ENCODE measurements around the gene OPHN1.
A peak's percentile ranks its signal among the peaks of the same experiment; 100 is the strongest.

The OPHN1 gene

GRCh38 chrX:68234171-68234910, 199.0 kb downstream of the OPHN1 start:
- no peaks in the 10 kb centered on the region for H3K9me3 ChIP-seq
- no peaks in the 10 kb centered on the region for H3K36me3 ChIP-seq (replicated peaks)
- in situ Hi-C loops (cut with MboI; ENCODE audit: low sequenced_read_pairs), result no loop called here
- no peak for DNase-seq (ENCODE audit: low spot score in 2 of 2)
- no peak overlapping the region for H3K4me3 ChIP-seq
- H3K27me3 ChIP-seq (ENCODE audit: low read depth), result no peaks in the 10 kb centered on the region
- no peaks in the 10 kb centered on the region for H3K4me1 ChIP-seq

GRCh38 chrX:68232206-68232605, 201.1 kb downstream of the OPHN1 start:
- Histone ChIP-seq H3K36me3 (replicated peaks) (no peaks in the 10 kb centered on the region), H3K4me3 (no peak overlapping the region), H3K4me1 (no peaks in the 10 kb centered on the region), H3K27me3 (ENCODE audit: low read depth) (no peaks in the 10 kb centered on the region), H3K9me3 (no peaks in the 10 kb centered on the region)
- in situ Hi-C loops (cut with MboI; ENCODE audit: low sequenced_read_pairs), result no loop called here
- DNase-seq (ENCODE audit: low spot score in 2 of 2), result no peak

DNA sequence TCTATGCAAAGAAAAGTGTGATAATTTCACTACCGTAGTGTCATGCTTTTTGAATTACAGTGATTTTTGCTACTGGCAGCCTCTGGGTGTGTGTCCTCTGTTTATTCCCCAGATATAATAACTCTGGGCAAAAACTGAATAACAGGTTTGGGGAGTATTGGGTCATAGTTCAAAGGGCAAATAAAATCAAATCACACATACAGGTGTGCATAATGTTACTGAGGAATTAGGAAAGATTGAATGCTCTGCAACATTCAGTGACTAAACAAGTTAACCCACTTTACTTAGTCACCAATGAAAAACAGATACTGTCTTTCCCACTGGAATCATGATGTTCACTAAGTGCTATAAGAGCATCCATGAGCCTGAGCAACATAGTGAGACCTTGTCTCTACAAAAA, 224.3 kb downstream of the OPHN1 start:
- Histone ChIP-seq H3K4me3 (no peak overlapping the region), H3K4me1 (no peaks in the 10 kb centered on the region), H3K36me3 (replicated peaks) (no peaks in the 10 kb centered on the region), H3K9me3 (no peaks in the 10 kb centered on the region), H3K27me3 (ENCODE audit: low read depth) (no peaks in the 10 kb centered on the region)
- no peak for DNase-seq (ENCODE audit: low spot score in 2 of 2)
- in situ Hi-C loops (cut with MboI; ENCODE audit: low sequenced_read_pairs), result no loop called here

- no peaks in the 10 kb centered on the region for H3K27me3 ChIP-seq (ENCODE audit: low read depth)
- H3K4me1 ChIP-seq, result no peaks in the 10 kb centered on the region
- no peak for DNase-seq (ENCODE audit: low spot score in 2 of 2)
- in situ Hi-C loops (cut with MboI; ENCODE audit: low sequenced_read_pairs), result no loop called here
- H3K36me3 ChIP-seq (replicated peaks), result no peaks in the 10 kb centered on the region
- H3K9me3 ChIP-seq, result no peaks in the 10 kb centered on the region
- H3K4me3 ChIP-seq, result no peak overlapping the region
These were observed 228.7 kb downstream of the OPHN1 start for GRCh38 chrX:68204521-68205038.

DNA sequence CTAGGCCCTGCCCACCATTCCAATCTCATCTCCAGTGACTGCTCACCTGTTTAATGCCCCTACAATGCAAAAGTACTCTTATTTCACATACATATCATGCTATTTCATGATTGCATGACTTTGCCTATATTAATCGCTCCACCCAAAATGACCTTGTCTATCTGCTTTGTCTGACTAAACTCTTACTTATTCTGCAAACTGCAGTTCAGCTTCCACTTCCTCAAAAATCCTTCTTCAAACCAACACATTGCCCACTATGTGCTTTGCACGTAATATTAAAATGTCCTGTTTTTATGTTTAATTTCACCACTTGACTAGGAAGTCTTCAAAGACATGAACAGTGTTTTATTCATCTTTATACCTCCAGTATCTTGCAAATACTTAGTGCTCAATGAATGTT, 229.6 kb downstream of the OPHN1 start:
- no peak overlapping the region for H3K4me3 ChIP-seq
- no peaks in the 10 kb centered on the region for H3K4me1 ChIP-seq
- H3K9me3 ChIP-seq, result no peaks in the 10 kb centered on the region
- no peaks in the 10 kb centered on the region for H3K27me3 ChIP-seq (ENCODE audit: low read depth)
- in situ Hi-C loops (cut with MboI; ENCODE audit: low sequenced_read_pairs), result no loop called here
- no peaks in the 10 kb centered on the region for H3K36me3 ChIP-seq (replicated peaks)
- no peak for DNase-seq (ENCODE audit: low spot score in 2 of 2)

- DNase-seq (ENCODE audit: low spot score in 2 of 2), result no peak
- Histone ChIP-seq H3K4me3 (no peak overlapping the region), H3K9me3 (no peaks in the 10 kb centered on the region), H3K4me1 (no peaks in the 10 kb centered on the region), H3K27me3 (ENCODE audit: low read depth) (no peaks in the 10 kb centered on the region), H3K36me3 (replicated peaks) (no peaks in the 10 kb centered on the region)
- in situ Hi-C loops (cut with MboI; ENCODE audit: low sequenced_read_pairs), result no loop called here
These were observed 230.1 kb downstream of the OPHN1 start for GRCh38 chrX:68203211-68203610.

DNA sequence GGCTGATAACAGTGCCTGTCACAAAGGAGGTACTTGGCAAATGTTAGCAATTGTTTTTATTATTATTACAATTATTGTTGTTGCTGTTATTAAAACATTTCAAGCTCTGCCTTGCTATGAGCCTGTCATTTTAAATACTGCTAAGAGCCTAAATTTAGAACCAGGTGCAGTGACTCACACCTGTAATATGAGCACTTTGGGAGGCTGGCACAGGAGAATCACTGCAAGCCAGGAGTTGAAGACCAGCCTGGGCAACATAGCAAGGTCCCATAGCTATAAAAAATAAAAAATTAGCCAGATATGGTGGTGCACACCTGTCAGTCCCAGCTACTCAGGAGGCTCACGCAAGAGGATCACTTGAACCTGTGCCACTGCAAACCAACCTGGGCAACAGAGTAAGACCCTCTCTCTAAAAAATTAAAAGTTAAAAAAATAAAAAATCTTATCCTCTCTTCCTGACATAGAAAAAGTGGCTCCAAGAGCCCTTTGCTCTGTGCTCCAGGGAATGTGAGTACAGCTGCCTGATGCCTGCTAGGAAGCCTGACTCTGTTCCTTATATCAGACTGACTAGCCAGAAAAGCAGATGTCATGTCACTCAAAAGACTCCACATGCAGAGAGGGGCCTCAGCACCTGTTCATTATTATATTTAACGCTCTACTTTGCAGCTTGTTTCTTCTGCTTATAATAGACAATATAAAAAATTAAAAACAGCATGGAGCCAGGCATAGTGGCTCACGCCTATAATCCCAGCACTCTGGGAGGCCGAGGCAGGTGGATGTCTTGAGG, 234.0 kb downstream of the OPHN1 start:
- in situ Hi-C loops (cut with MboI; ENCODE audit: low sequenced_read_pairs), result loop anchor here (5.0 to 25.0 kb wide), 6 partner anchors 266 to 1188 kb away; partner anchors contain the start of gene YIPF6
- H3K4me3 ChIP-seq, result no peak overlapping the region
- no peak for DNase-seq (ENCODE audit: low spot score in 2 of 2)
- no peaks in the 10 kb centered on the region for H3K9me3 ChIP-seq
- H3K36me3 ChIP-seq (replicated peaks), result peaks cover 3% of the 10 kb centered on the region; the same call in 1 of the 2 replicates
- no peaks in the 10 kb centered on the region for H3K4me1 ChIP-seq
- H3K27me3 ChIP-seq (ENCODE audit: low read depth), result no peaks in the 10 kb centered on the region

- no peaks in the 10 kb centered on the region for H3K4me1 ChIP-seq
- H3K9me3 ChIP-seq, result no peaks in the 10 kb centered on the region
- no peak overlapping the region for H3K4me3 ChIP-seq
- peaks cover 3% of the 10 kb centered on the region; the same call in 1 of the 2 replicates for H3K36me3 ChIP-seq (replicated peaks)
- H3K27me3 ChIP-seq (ENCODE audit: low read depth), result no peaks in the 10 kb centered on the region
- in situ Hi-C loops (cut with MboI; ENCODE audit: low sequenced_read_pairs), result loop anchor here (5.0 to 25.0 kb wide), 6 partner anchors 268 to 1190 kb away; partner anchors contain the start of gene YIPF6
- DNase-seq (ENCODE audit: low spot score in 2 of 2), result peak; percentile 68 to 75
These were observed 236.1 kb downstream of the OPHN1 start for GRCh38 chrX:68196939-68197791.

- H3K27me3 ChIP-seq (ENCODE audit: low read depth), result no peaks in the 10 kb centered on the region
- in situ Hi-C loops (cut with MboI; ENCODE audit: low sequenced_read_pairs), result loop anchor here (5.0 to 25.0 kb wide), 6 partner anchors 269 to 1192 kb away; partner anchors contain the start of gene YIPF6
These were observed 237.7 kb downstream of the OPHN1 start for GRCh38 chrX:68195561-68195960.

DNA sequence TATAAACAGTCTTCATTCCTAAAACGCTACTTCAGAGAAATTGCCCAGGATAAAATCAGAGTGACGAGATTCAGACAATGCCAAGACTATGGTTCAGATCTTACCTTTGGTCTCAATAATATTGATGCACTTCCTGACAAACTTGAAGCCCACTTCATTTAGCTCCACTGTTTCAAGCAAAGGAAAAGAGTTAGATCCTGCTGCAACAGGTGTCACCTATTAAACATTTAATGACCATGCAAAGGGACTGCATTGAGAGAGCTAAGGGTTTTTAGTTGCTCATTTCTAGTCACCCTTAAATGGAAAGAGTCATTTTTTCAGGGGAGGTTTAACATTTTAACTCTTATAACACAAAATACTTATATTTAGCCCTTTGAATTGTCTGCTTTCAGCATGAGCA, 239.5 kb downstream of the OPHN1 start:
- Histone ChIP-seq H3K27me3 (ENCODE audit: low read depth) (no peaks in the 10 kb centered on the region), H3K9me3 (no peaks in the 10 kb centered on the region), H3K4me1 (no peaks in the 10 kb centered on the region), H3K36me3 (replicated peaks) (peaks cover 3% of the 10 kb centered on the region; the same call in 1 of the 2 replicates), H3K4me3 (no peak overlapping the region)
- in situ Hi-C loops (cut with MboI; ENCODE audit: low sequenced_read_pairs), result loop anchor here (10.0 to 25.0 kb wide), 5 partner anchors 271 to 1194 kb away; partner anchors contain the start of gene YIPF6
- DNase-seq (ENCODE audit: low spot score in 2 of 2), result no peak

More at GRCh38 chrX:68195561-68195960, 237.7 kb downstream of the OPHN1 start:
- H3K36me3 ChIP-seq (replicated peaks), result peaks cover 3% of the 10 kb centered on the region; the same call in 1 of the 2 replicates
- no peaks in the 10 kb centered on the region for H3K4me1 ChIP-seq
- no peak for DNase-seq (ENCODE audit: low spot score in 2 of 2)
- no peaks in the 10 kb centered on the region for H3K9me3 ChIP-seq
- no peak overlapping the region for H3K4me3 ChIP-seq

- DNase-seq (ENCODE audit: low spot score in 2 of 2), result no peak
These were observed 240.1 kb downstream of the OPHN1 start for GRCh38 chrX:68193234-68193633.

DNA sequence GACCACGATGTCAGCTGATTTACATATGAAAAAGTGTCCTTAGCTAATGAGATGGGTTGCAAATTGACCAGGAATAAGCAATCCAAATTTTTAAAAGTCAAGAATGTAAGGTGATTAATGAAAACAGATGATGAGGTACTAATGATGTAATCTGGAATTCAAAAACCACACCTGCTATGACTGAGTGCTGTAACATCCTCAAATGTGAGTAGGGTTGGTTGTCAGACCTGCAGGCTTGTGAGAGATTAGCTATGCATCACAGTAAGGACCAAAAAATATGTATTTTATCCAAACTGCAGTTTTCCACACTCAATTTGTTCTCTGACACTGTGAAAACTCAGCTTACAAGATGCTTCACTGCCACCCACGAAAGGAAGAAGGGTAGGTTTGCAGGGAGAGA, 242.5 kb downstream of the OPHN1 start:
- in situ Hi-C loops (cut with MboI; ENCODE audit: low sequenced_read_pairs), result loop anchor here (10.0 to 25.0 kb wide), 5 partner anchors 274 to 1197 kb away; partner anchors contain the start of gene YIPF6
- Histone ChIP-seq H3K36me3 (replicated peaks) (no peaks in the 10 kb centered on the region), H3K27me3 (ENCODE audit: low read depth) (no peaks in the 10 kb centered on the region), H3K4me3 (no peak overlapping the region), H3K4me1 (no peaks in the 10 kb centered on the region), H3K9me3 (no peaks in the 10 kb centered on the region)
- DNase-seq (ENCODE audit: low spot score in 2 of 2), result no peak

More at GRCh38 chrX:68193234-68193633, 240.1 kb downstream of the OPHN1 start:
- Histone ChIP-seq H3K36me3 (replicated peaks) (peaks cover 3% of the 10 kb centered on the region; the same call in 1 of the 2 replicates), H3K4me3 (no peak overlapping the region), H3K9me3 (no peaks in the 10 kb centered on the region), H3K27me3 (ENCODE audit: low read depth) (no peaks in the 10 kb centered on the region), H3K4me1 (no peaks in the 10 kb centered on the region)
- in situ Hi-C loops (cut with MboI; ENCODE audit: low sequenced_read_pairs), result loop anchor here (10.0 to 25.0 kb wide), 5 partner anchors 272 to 1194 kb away; partner anchors contain the start of gene YIPF6

Measured in HAP-1 (cell line).